H1 (cell line): ENCODE measurements around the gene CBLN1. TPM values are rescaled to one million over a fixed set of nuclear protein-coding genes. Genes with fewer than 3 reads are reported as not detected.
A peak's percentile ranks its signal among the peaks of the same experiment; 100 is the strongest.

ENCODE experiments used
- CTCF ChIA-PET: fragments of 300-600 bp; sonication (Branson Sonifier 250); formaldehyde crosslinking; loops from one replicate; lab custom pipeline; 2021; ENCODE audit not compliant: partially characterized antibody; lab: Charles Lee
- POLR2A ChIA-PET: fragments of 300-600 bp; sonication (Branson Sonifier 250); formaldehyde crosslinking; loops from one replicate; lab custom pipeline; 2021; ENCODE audit warnings: inconsistent platforms; ENCODE audit not compliant: partially characterized antibody; lab: Charles Lee
- DNase-seq, 2 experiments: peaks; one replicate each; pipeline versions ENCODE4 v3.0.0 to v3.0.0-alpha.2; 2010 to 2022; ENCODE audit warnings: low spot score in 2 of 2, low read depth in 1 of 2, mixed read lengths in 1 of 2
- FAIRE-seq: peaks from 2 replicates; lab custom pipeline; 2011; peaks lifted over from hg19 to GRCh38; lab: Jason Lieb, UNC
- H2AFZ ChIP-seq: 2 replicates; pipeline ENCODE4 v1.8.1; 2012; ENCODE audit warnings: low read length, inconsistent platforms
- H2AK5ac ChIP-seq: 2 replicates; pipeline ENCODE4 v1.6.1; 2013; ENCODE audit warnings: low read depth, low read length
- H2BK120ac ChIP-seq: replicated peaks from 2 replicates; pipeline ENCODE3; 2013; ENCODE audit warnings: low read depth, low read length, inconsistent platforms
- H2BK12ac ChIP-seq: 2 replicates; pipeline ENCODE4 v1.6.1; 2013; ENCODE audit warnings: low read depth, low read length
- H2BK15ac ChIP-seq: 2 replicates; pipeline ENCODE4 v1.6.1; 2013; ENCODE audit warnings: low read length
- H2BK20ac ChIP-seq: 2 replicates; pipeline ENCODE4 v1.6.1; 2013; ENCODE audit warnings: low read length
- H2BK5ac ChIP-seq: 2 replicates; pipeline ENCODE4 v1.6.1; 2013; ENCODE audit warnings: low read depth, low read length
- H3K14ac ChIP-seq: 2 replicates; pipeline ENCODE4 v1.6.1; 2013; ENCODE audit warnings: inconsistent platforms; ENCODE audit not compliant: insufficient read length
- H3K18ac ChIP-seq: 2 replicates; pipeline ENCODE4 v1.6.1; 2013; ENCODE audit warnings: low read length; ENCODE audit errors: extremely low read depth
- H3K23ac ChIP-seq: 2 replicates; pipeline ENCODE4 v1.6.1; 2013; ENCODE audit warnings: inconsistent platforms; ENCODE audit not compliant: insufficient read length
- H3K23me2 ChIP-seq: 2 replicates; pipeline ENCODE4 v1.6.1; 2013; ENCODE audit warnings: low read depth, low read length
- H3K27ac ChIP-seq: 2 replicates; pipeline ENCODE4 v1.6.1; 2011; ENCODE audit warnings: low read depth, low read length, inconsistent platforms
- H3K27me3 ChIP-seq, 4 experiments: replicated peaks in 1 of 4; 1 replicate in 1 of 4; 2 replicates in 3 of 4; pipeline versions ENCODE4 v1.6.1 to v1.8.1; 2011 to 2013; ENCODE audit warnings: low read length in 3 of 4, mild to moderate bottlenecking in 3 of 4, inconsistent platforms in 2 of 4, mixed read lengths in 2 of 4, moderate library complexity in 1 of 4; ENCODE audit not compliant: control insufficient read depth in 3 of 4, insufficient read depth in 3 of 4; ENCODE audit errors: extremely low read depth in 1 of 4
- H3K36me3 ChIP-seq, 4 experiments: 2 replicates each; pipeline versions ENCODE4 v1.6.1 to v1.8.1; 2011 to 2013; ENCODE audit warnings: mild to moderate bottlenecking in 4 of 4, low read length in 3 of 4, moderate library complexity in 2 of 4, control low read depth in 1 of 4, inconsistent platforms in 1 of 4; ENCODE audit not compliant: insufficient read depth in 4 of 4, control insufficient read depth in 2 of 4
- H3K4ac ChIP-seq: replicated peaks from 2 replicates; pipeline ENCODE3; 2013; ENCODE audit warnings: low read length, low read depth, mixed read lengths, inconsistent platforms; ENCODE audit not compliant: insufficient read length
- H3K4me1 ChIP-seq, 4 experiments: replicated peaks in 1 of 4; 1 replicate in 1 of 4; 2 replicates in 3 of 4; pipeline versions ENCODE4 v1.6.1 to v1.8.1; 2011 to 2013; ENCODE audit warnings: low read length in 3 of 4, inconsistent platforms in 2 of 4, mixed read lengths in 1 of 4; ENCODE audit not compliant: insufficient read depth in 4 of 4, control insufficient read depth in 3 of 4
- H3K4me2 ChIP-seq, 2 experiments: 2 replicates each; pipeline versions ENCODE4 v1.6.1 to v1.8.1; 2011 to 2013; ENCODE audit warnings: low read depth in 2 of 2, low read length in 2 of 2, control low read depth in 1 of 2, inconsistent platforms in 1 of 2, mild to moderate bottlenecking in 1 of 2; ENCODE audit not compliant: insufficient read depth in 1 of 2
- H3K4me3 ChIP-seq, 4 experiments: fragments of 200-600, 300-600 bp in 1 of 4; sonication (generic), shearing (Covaris generic), sonication (Bioruptor Twin) in 1 of 4; 2 replicates each; pipeline versions ENCODE4 v1.5.1 to v1.8.1; 2011 to 2016; ENCODE audit warnings: low read length in 4 of 4, low read depth in 3 of 4, control low read depth in 2 of 4, inconsistent platforms in 2 of 4, mild to moderate bottlenecking in 2 of 4, mixed read lengths in 1 of 4, moderate library complexity in 1 of 4; ENCODE audit not compliant: insufficient read depth in 2 of 4; ENCODE audit errors: extremely low read depth in 1 of 4
- H3K56ac ChIP-seq: replicated peaks from 2 replicates; pipeline ENCODE3; 2013; ENCODE audit warnings: low read depth, mild to moderate bottlenecking, mixed read lengths, low read length, inconsistent platforms; ENCODE audit not compliant: insufficient read length
- H3K79me1 ChIP-seq: 2 replicates; pipeline ENCODE4 v1.6.1; 2013; ENCODE audit warnings: low read depth, low read length, control low read depth
- H3K79me2 ChIP-seq, 2 experiments: 2 replicates each; pipeline versions ENCODE4 v1.6.1 to v1.8.1; 2012 to 2013; ENCODE audit warnings: low read length in 2 of 2, mild to moderate bottlenecking in 2 of 2, inconsistent platforms in 1 of 2; ENCODE audit not compliant: insufficient read depth in 2 of 2, control insufficient read depth in 1 of 2
- H3K9ac ChIP-seq, 4 experiments: replicated peaks in 1 of 4; 1 replicate in 1 of 4; 2 replicates in 3 of 4; pipeline versions ENCODE4 v1.6.1 to v1.8.1; 2011 to 2013; ENCODE audit warnings: low read depth in 3 of 4, low read length in 3 of 4, control low read depth in 2 of 4, mild to moderate bottlenecking in 2 of 4, moderate library complexity in 2 of 4, inconsistent platforms in 1 of 4; ENCODE audit errors: extremely low read depth in 1 of 4
- H3K9me3 ChIP-seq, 2 experiments: 2 replicates each; pipeline versions ENCODE4 v1.6.1 to v1.8.1; 2012 to 2013; ENCODE audit warnings: mild to moderate bottlenecking in 2 of 2, moderate library complexity in 2 of 2, control low read depth in 1 of 2, inconsistent platforms in 1 of 2, low read depth in 1 of 2, low read length in 1 of 2, mixed read lengths in 1 of 2; ENCODE audit not compliant: insufficient read depth in 2 of 2
- H4K20me1 ChIP-seq, 2 experiments: replicated peaks in 1 of 2; 2 replicates each; pipeline versions ENCODE3 to v1.8.1; 2011 to 2013; ENCODE audit warnings: inconsistent platforms in 2 of 2, low read length in 2 of 2, mild to moderate bottlenecking in 1 of 2; ENCODE audit not compliant: insufficient read depth in 2 of 2, control insufficient read depth in 1 of 2
- H4K5ac ChIP-seq: 2 replicates; pipeline ENCODE4 v1.6.1; 2013; ENCODE audit warnings: low read length, low read depth, mixed read lengths, inconsistent platforms; ENCODE audit not compliant: insufficient read length
- H4K8ac ChIP-seq: 2 replicates; pipeline ENCODE4 v1.8.0; 2013; ENCODE audit warnings: mild to moderate bottlenecking, moderate library complexity, low read length, inconsistent platforms; ENCODE audit not compliant: insufficient read depth; ENCODE audit errors: extremely low read depth
- H4K91ac ChIP-seq: replicated peaks from 2 replicates; pipeline ENCODE3; 2013; ENCODE audit warnings: low read length, mixed read lengths, inconsistent platforms; ENCODE audit not compliant: insufficient read length
- HDAC6 ChIP-seq: IDR thresholded peaks from one replicate; pipeline ENCODE4 v1.7.1; 2012; ENCODE audit warnings: low read depth, mild to moderate bottlenecking, inconsistent platforms, low read length, moderate library complexity
- WGBS, 2 experiments: shearing (Covaris generic) in 1 of 2; methylation state at CpG; one replicate each; pipeline versions ENCODE4 v1.1.6 to v1.1.7; 2013 to 2015; ENCODE audit warnings: low lambda C conversion rate in 2 of 2, mixed read lengths in 2 of 2, inconsistent platforms in 1 of 2, low coverage in 1 of 2, missing lambda C conversion rate in 1 of 2; ENCODE audit not compliant: insufficient replicate concordance in 2 of 2, insufficient coverage in 1 of 2, insufficient read length in 1 of 2; ENCODE audit errors: extremely low coverage in 1 of 2, missing lambda C conversion rate in 1 of 2; 5-methylcytosine and 5-hydroxymethylcytosine counted together
- polyA plus RNA-seq, 7 experiments: library from polyadenylated mRNA; depleted of rRNA in 3 of 7; stranded (reverse) in 5 of 7; unstranded in 2 of 7; fragments of >200 nt in 5 of 7; fragments of 200-250 nt in 2 of 7; gene quantifications; 1 replicate in 5 of 7; 2 replicates in 1 of 7; 4 replicates in 1 of 7; pipeline versions ENCODE4 v1.2.1 to v1.2.3, GENCODE V29; 2011 to 2013; ENCODE audit warnings: missing spikeins in 2 of 7, mixed read lengths in 2 of 7
- total RNA-seq: library from RNA; stranded (reverse); fragmentation: NEBNext Ultra II Directional; extraction: Animal tissue kit (Norgen Biotek cat#: 25700); gene quantifications from 2 replicates; pipeline ENCODE4 v1.2.1, GENCODE V29; 2021
- TF ChIP-seq, protein P1 (sequence below), 3 experiments: IDR thresholded peaks; 1 replicate in 2 of 3; 2 replicates in 1 of 3; pipeline versions ENCODE4 v1.5.1 to v1.6.1; 2011; ENCODE audit warnings: low read length in 3 of 3, mild to moderate bottlenecking in 3 of 3, inconsistent platforms in 2 of 3, low read depth in 1 of 3, moderate library complexity in 1 of 3; ENCODE audit not compliant: insufficient read depth in 1 of 3; ENCODE audit errors: control extremely low read depth in 1 of 3

The CBLN1 gene
- total and polyA plus RNA-seq, 2 of the 8 experiments (the other 6 are each of a cell fraction or from before 2014, with no cell fraction given): 0.97 to 7.1 TPM

GRCh38 chr16:49330562-49331201 is 49.0 kb upstream of the CBLN1 start:
- no peak for TF ChIP-seq HDAC6
- TF ChIP-seq, protein P1, sequence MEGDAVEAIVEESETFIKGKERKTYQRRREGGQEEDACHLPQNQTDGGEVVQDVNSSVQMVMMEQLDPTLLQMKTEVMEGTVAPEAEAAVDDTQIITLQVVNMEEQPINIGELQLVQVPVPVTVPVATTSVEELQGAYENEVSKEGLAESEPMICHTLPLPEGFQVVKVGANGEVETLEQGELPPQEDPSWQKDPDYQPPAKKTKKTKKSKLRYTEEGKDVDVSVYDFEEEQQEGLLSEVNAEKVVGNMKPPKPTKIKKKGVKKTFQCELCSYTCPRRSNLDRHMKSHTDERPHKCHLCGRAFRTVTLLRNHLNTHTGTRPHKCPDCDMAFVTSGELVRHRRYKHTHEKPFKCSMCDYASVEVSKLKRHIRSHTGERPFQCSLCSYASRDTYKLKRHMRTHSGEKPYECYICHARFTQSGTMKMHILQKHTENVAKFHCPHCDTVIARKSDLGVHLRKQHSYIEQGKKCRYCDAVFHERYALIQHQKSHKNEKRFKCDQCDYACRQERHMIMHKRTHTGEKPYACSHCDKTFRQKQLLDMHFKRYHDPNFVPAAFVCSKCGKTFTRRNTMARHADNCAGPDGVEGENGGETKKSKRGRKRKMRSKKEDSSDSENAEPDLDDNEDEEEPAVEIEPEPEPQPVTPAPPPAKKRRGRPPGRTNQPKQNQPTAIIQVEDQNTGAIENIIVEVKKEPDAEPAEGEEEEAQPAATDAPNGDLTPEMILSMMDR (IDR thresholded peaks at IDR 0.05; ENCODE audit: control extremely low read depth in 1 of 3, insufficient read depth in 1 of 3, low read depth in 1 of 3, low read length in 3 of 3): peak in 2 of 3 experiments; percentile 1 to 11; a peak in 2 of 4 replicates
- Histone ChIP-seq H3K79me1 (no peaks in the 10 kb centered on the region), H3K14ac (no peak overlapping the region), H2BK120ac (no peak overlapping the region), H3K4me3 (no peak overlapping the region), H2BK15ac (0 out of 2 replicates have a peak overlapping the region, but pooled peaks have one; percentile 37), H3K9me3 (no peaks in the 10 kb centered on the region), H3K4ac (no peak overlapping the region), H2AK5ac (no peak overlapping the region), H2BK20ac (no peak overlapping the region), H3K23ac (no peak overlapping the region), H3K23me2 (no peaks in the 10 kb centered on the region), H3K9ac (no peak overlapping the region), H3K79me2 (no peaks in the 10 kb centered on the region), H4K91ac (no peak overlapping the region), H4K20me1 (no peaks in the 10 kb centered on the region), H3K18ac (no peak overlapping the region), H3K4me1 (peaks cover 0 to 9% (median 4%) of the 10 kb centered on the region in 4 experiments; a peak in 4 of 7 replicates), H2BK12ac (no peak overlapping the region), H3K56ac (no peak overlapping the region), H3K27me3 (no peaks in the 10 kb centered on the region; a peak in 1 of 7 replicates), H4K5ac (no peak overlapping the region), H2BK5ac (no peak overlapping the region), H2AFZ (no peak overlapping the region), H3K27ac (no peak overlapping the region), H3K36me3 (no peaks in the 10 kb centered on the region), H3K4me2 (no peak overlapping the region), H4K8ac (no peak overlapping the region; the same call in 1 of the 2 replicates)
- WGBS, 2 experiments: 89% methylated on average over 9 of the region's 9 CpGs; no CpG with 5 or more reads in 1 of the 2 experiments
- POLR2A ChIA-PET: no interaction called here
- no peak for DNase-seq
- no peak for FAIRE-seq
- CTCF ChIA-PET: interaction anchor here (0.8 to 2.1 kb wide), 5 partner anchors 9 to 28 kb away, joined by 3 to 10 read pairs (median 3); no protein-coding TSS in a partner anchor
